Left lung (tissue), 10 donors: Measurements from ENCODE around the gene MAB21L1. TPM values are rescaled to one million over a fixed set of nuclear protein-coding genes. Genes with fewer than 3 reads are reported as not detected.

Experiments used
- ATAC-seq: fragments of 200-7000 bp; cut with Tn5 transposase; one replicate; pipeline ENCODE4 v1.9.1; 2020; ENCODE audit warnings: moderate library complexity
- DNase-seq, 4 donors: peaks; one replicate each; pipeline ENCODE4 v3.0.0-alpha.2; 2013 to 2020
- H3K27ac ChIP-seq, 2 donors: fragments of 200-600 bp; sonication (generic) in 1 of 2; one replicate each; pipeline versions ENCODE4 v1.5.0 to v1.8.0; 2020 to 2021
- H3K27me3 ChIP-seq, 2 donors: fragments of 200-600 bp; sonication (generic) in 1 of 2; one replicate each; pipeline versions ENCODE4 v1.5.0 to v1.8.0; 2020 to 2021
- H3K36me3 ChIP-seq, 2 donors: fragments of 200-600 bp; sonication (generic) in 1 of 2; one replicate each; pipeline versions ENCODE4 v1.5.0 to v1.8.0; 2020 to 2021
- H3K4me1 ChIP-seq, 2 donors: fragments of 200-600 bp; one replicate each; pipeline ENCODE4 v1.8.0; 2021
- H3K4me3 ChIP-seq, 2 donors: fragments of 200-600 bp; sonication (generic) in 1 of 2; one replicate each; pipeline versions ENCODE4 v1.5.0 to v1.8.0; 2020 to 2021; ENCODE audit warnings: mild to moderate bottlenecking in 1 of 2
- H3K9me3 ChIP-seq, 2 donors: fragments of 200-600 bp; sonication (generic) in 1 of 2; one replicate each; pipeline versions ENCODE4 v1.5.0 to v1.8.0; 2020 to 2021
- intact Hi-C, 2 donors: fragments of 100-400 bp; cut with DNase I; formaldehyde crosslinking; loops; one replicate each; pipeline versions ENCODE4 v1.11.2 to v1.14.2; 2022
- polyA plus RNA-seq, 6 donors: library from polyadenylated mRNA; unstranded; fragments of 120-200 nt; gene quantifications; one replicate each; pipeline ENCODE4 v1.2.1, GENCODE V29; 2013; ENCODE audit not compliant: insufficient read length in 6 of 6
- total RNA-seq, 2 donors: library from RNA; stranded (reverse); fragmentation: NEBNext Ultra II Directional; extraction: Animal tissue kit (Norgen Biotek cat#: 25700); gene quantifications; one replicate each; pipeline ENCODE4 v1.2.1, GENCODE V29; 2021
- TF ChIP-seq, protein P1 (sequence below), 2 donors: fragments of 200-600 bp; sonication (generic) in 1 of 2; IDR thresholded peaks; one replicate each; pipeline versions ENCODE4 v1.5.0 to v1.8.0; 2021; ENCODE audit warnings: antibody characterized with exemption in 2 of 2
- donor health status: DM: no; HTN: yes; CAD: no.
- donor health status: DM: no; HTN: no; CAD: no.

The MAB21L1 gene
- total and polyA plus RNA-seq, 8 donors: 0.04 to 0.12 (median 0.07) TPM; not detected in 2

DNA sequence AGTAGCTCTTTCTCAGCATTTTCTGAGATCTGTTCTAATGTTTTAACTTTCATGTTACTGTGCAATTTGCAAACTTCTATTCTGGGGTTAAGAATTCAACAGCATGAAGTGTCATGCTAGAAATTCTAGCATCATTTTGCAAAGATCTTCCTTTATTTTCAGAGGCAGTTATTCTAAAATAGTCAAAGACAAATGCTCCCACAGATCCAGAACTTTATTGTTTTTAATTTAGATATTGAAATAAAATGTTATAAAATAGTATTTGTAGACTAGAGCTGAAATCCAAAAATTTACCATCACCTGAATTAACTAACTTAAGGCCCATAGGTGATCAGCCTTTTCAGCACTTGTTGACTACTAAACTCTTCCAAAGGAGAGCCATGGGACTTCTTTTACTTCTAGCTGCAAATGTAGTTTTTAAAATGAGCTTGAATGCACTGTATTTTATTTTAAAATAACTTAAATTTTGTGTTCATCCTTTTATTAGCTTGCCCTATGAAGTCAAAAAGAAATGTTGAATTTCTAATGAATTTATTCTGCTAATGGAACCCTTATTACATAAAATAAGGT, 3.2 kb downstream of the MAB21L1 start:
- intact Hi-C loops: no loop called here
- Histone ChIP-seq H3K9me3 (no peaks in the 10 kb centered on the region), H3K27ac (no peak overlapping the region), H3K4me3 (no peak overlapping the region), H3K27me3 (peaks cover 98 to 100% of the 10 kb centered on the region in 2 donors), H3K4me1 (peaks cover 5 to 14% of the 10 kb centered on the region in 2 donors), H3K36me3 (no peaks in the 10 kb centered on the region)
- TF ChIP-seq, protein P1, sequence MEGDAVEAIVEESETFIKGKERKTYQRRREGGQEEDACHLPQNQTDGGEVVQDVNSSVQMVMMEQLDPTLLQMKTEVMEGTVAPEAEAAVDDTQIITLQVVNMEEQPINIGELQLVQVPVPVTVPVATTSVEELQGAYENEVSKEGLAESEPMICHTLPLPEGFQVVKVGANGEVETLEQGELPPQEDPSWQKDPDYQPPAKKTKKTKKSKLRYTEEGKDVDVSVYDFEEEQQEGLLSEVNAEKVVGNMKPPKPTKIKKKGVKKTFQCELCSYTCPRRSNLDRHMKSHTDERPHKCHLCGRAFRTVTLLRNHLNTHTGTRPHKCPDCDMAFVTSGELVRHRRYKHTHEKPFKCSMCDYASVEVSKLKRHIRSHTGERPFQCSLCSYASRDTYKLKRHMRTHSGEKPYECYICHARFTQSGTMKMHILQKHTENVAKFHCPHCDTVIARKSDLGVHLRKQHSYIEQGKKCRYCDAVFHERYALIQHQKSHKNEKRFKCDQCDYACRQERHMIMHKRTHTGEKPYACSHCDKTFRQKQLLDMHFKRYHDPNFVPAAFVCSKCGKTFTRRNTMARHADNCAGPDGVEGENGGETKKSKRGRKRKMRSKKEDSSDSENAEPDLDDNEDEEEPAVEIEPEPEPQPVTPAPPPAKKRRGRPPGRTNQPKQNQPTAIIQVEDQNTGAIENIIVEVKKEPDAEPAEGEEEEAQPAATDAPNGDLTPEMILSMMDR (IDR thresholded peaks at IDR 0.05): no peak
- ATAC-seq: no peak
- DNase-seq: no peak

GRCh38 chr13:35472323-35472881, 4.1 kb downstream of the MAB21L1 start:
- H3K27me3 ChIP-seq: peaks cover 89 to 100% of the 10 kb centered on the region in 2 donors
- peak in 1 of 4 donors; percentile 17 for DNase-seq

GRCh38 chr13:35471706-35472322, 4.7 kb downstream of the MAB21L1 start:
- intact Hi-C loops: no loop called here
- ATAC-seq (no peak), DNase-seq (peak in 1 of 4 donors; percentile 14)
- Histone ChIP-seq H3K9me3 (no peaks in the 10 kb centered on the region), H3K27me3 (peaks cover 83 to 100% of the 10 kb centered on the region in 2 donors), H3K36me3 (no peaks in the 10 kb centered on the region), H3K4me3 (no peak overlapping the region), H3K27ac (no peak overlapping the region), H3K4me1 (peaks cover 5 to 14% of the 10 kb centered on the region in 2 donors)
- TF ChIP-seq, protein P1 (IDR thresholded peaks at IDR 0.05): no peak

More at GRCh38 chr13:35472323-35472881, 4.1 kb downstream of the MAB21L1 start:
- peaks cover 5 to 14% of the 10 kb centered on the region in 2 donors for H3K4me1 ChIP-seq
- TF ChIP-seq, protein P1 (IDR thresholded peaks at IDR 0.05): no peak
- no peak overlapping the region for H3K27ac ChIP-seq
- no peak overlapping the region for H3K4me3 ChIP-seq
- ATAC-seq: no peak
- no peaks in the 10 kb centered on the region for H3K36me3 ChIP-seq
- no peaks in the 10 kb centered on the region for H3K9me3 ChIP-seq
- intact Hi-C loops: no loop called here

- H3K27me3 ChIP-seq: peaks cover 75 to 92% of the 10 kb centered on the region in 2 donors
- TF ChIP-seq, protein P1 (IDR thresholded peaks at IDR 0.05): no peak
- H3K4me1 ChIP-seq: peaks cover 5 to 8% of the 10 kb centered on the region in 2 donors
- H3K27ac ChIP-seq: no peak overlapping the region
- peak overlapping the region; percentile 12 to 14 for H3K4me3 ChIP-seq
- H3K9me3 ChIP-seq: no peaks in the 10 kb centered on the region
- intact Hi-C loops: no loop called here
- peak; percentile 83 for ATAC-seq
- peak in 2 of 4 donors; percentile 39 to 79 for DNase-seq
- H3K36me3 ChIP-seq: no peaks in the 10 kb centered on the region
Observed at GRCh38 chr13:35470671-35471661, 5.5 kb downstream of the MAB21L1 start.
